Pancreas (tissue), 10 donors: Measurements from ENCODE around the gene ZNF341. TPM values are rescaled to one million over a fixed set of nuclear protein-coding genes. Genes with fewer than 3 reads are reported as not detected.

Source experiments
- ATAC-seq, 4 donors: fragments of 200-7000 bp; cut with Tn5 transposase; one replicate each; pipeline versions ENCODE4 v1.8.0 to v1.9.1; 2020; ENCODE audit warnings: mild to moderate bottlenecking in 4 of 4, moderate library complexity in 4 of 4
- DNase-seq, 6 donors: peaks; one replicate each; pipeline ENCODE4 v3.0.0-alpha.2; 2020
- FAIRE-seq: peaks from 2 replicates; lab custom pipeline; 2012; peaks lifted over from hg19 to GRCh38; lab: Jason Lieb, UNC
- H3K27ac ChIP-seq, 4 donors: fragments of 200-600 bp; sonication (generic); 1 replicate in 3 of 4; 2 replicates in 1 of 4; pipeline versions ENCODE4 v1.5.0 to v1.8.0; 2020
- H3K27me3 ChIP-seq, 4 donors: fragments of 200-600 bp; one replicate each; pipeline ENCODE4 v1.8.0; 2021
- H3K36me3 ChIP-seq, 3 donors: fragments of 200-600 bp; sonication (generic) in 1 of 3; one replicate each; pipeline versions ENCODE4 v1.5.0 to v1.8.0; 2020 to 2021
- H3K4me1 ChIP-seq, 3 donors: fragments of 200-600 bp; one replicate each; pipeline ENCODE4 v1.8.0; 2021
- H3K4me3 ChIP-seq, 4 donors: fragments of 200-600 bp; sonication (generic) in 2 of 4; one replicate each; pipeline versions ENCODE4 v1.5.0 to v1.8.0; 2020 to 2021
- H3K9me3 ChIP-seq, 4 donors: fragments of 200-600 bp; one replicate each; pipeline ENCODE4 v1.8.0; 2021
- CTCF ChIP-seq, 4 donors: fragments of 200-600 bp; sonication (generic) in 3 of 4; IDR thresholded peaks; one replicate each; pipeline versions ENCODE4 v1.5.0 to v1.8.0; 2021; ENCODE audit warnings: antibody characterized with exemption in 4 of 4
- WGBS, 2 donors: extraction: QIAGEN DNeasy Blood & Tissue Kit; methylation state at CpG; one replicate each; pipeline ENCODE4 v1.1.7; 2013; 5-methylcytosine and 5-hydroxymethylcytosine counted together
- intact Hi-C, 3 donors: fragments of 100-400 bp; cut with DNase I; formaldehyde crosslinking; loops; one replicate each; pipeline versions ENCODE4 v1.11.1 to v1.14.2; 2022
- polyA plus RNA-seq, 2 donors: library from polyadenylated mRNA; stranded (reverse); fragments of 200-250 nt; gene quantifications; one replicate each; pipeline ENCODE4 v1.2.3, GENCODE V29; 2013
- total RNA-seq, 6 donors: library from RNA; stranded (reverse); fragmentation: NEBNext Ultra II Directional in 4 of 6; extraction: Animal tissue kit (Norgen Biotek cat#: 25700) in 4 of 6; gene quantifications; one replicate each; pipeline versions ENCODE4 v1.2.1 to v1.2.4, GENCODE V29; 2021 to 2023
- donor health status: healthy with polysubstance abuse.
- donor health status: DM: no; HTN: no; CAD: no; lungs with moderate emphysema.
- donor health status: DM: no; HTN: no; CAD: no.
- donor health status: control.
- donor health status: control.
- donor health status: Bipolar disorder and iron deficiency.
- donor health status: DM: yes; HTN: yes; CAD: no.
- donor health status: DM: no; HTN: no; CAD: no.
- donor health status: DM: no; HTN: no; CAD: no.
- donor health status: DM: yes; HTN: yes; CAD: no.

The ZNF341 gene
- total RNA-seq (1 to 10 TPM; 1.1 to 2.9 (median 1.4) TPM), polyA plus RNA-seq (1 to 10 TPM; 4.2 to 5.7 TPM)

- TF ChIP-seq CTCF (IDR thresholded peaks at IDR 0.05), result peak; percentile 77 to 85 (median 82)
- ATAC-seq (peak in 3 of 4 donors; percentile 76 to 82 (median 79)), FAIRE-seq (no peak), DNase-seq (peak; percentile 86 to 96 (median 92))
- Histone ChIP-seq H3K4me1 (peaks cover 3 to 14% (median 9%) of the 10 kb centered on the region in 3 donors), H3K36me3 (no peaks in the 10 kb centered on the region), H3K27me3 (no peaks in the 10 kb centered on the region), H3K4me3 (peak within 1 kb of the TSS; percentile 16 to 59 (median 41)), H3K9me3 (no peaks in the 10 kb centered on the region), H3K27ac (peak within 1 kb of the TSS; percentile 89 to 96 (median 92))
- intact Hi-C loops, result no loop called here
- WGBS, 2 donors, result 4 to 9% methylated on average over 19 to 57 of the region's 57 CpGs
These were observed at the start of gene ZNF341 for GRCh38 chr20:33731693-33732165. Gene ZNF341 (plus strand): TSS chr20:33731996. CDS start chr20:33732022, 26 bp downstream.

- Histone ChIP-seq H3K9me3 (no peaks in the 10 kb centered on the region), H3K4me1 (no peaks in the 10 kb centered on the region), H3K27ac (no peak overlapping the region), H3K27me3 (no peaks in the 10 kb centered on the region), H3K4me3 (no peak overlapping the region), H3K36me3 (no peaks in the 10 kb centered on the region)
- intact Hi-C loops, result no loop called here
- no peak for TF ChIP-seq CTCF (IDR thresholded peaks at IDR 0.05)
- no peak for DNase-seq
- WGBS, 2 donors, result 55 to 66% methylated on average over 10 of the region's 10 CpGs
- no peak for FAIRE-seq
- ATAC-seq, result no peak
These were observed 47.1 kb upstream of the ZNF341 start for GRCh38 chr20:33684533-33685327.

GRCh38 chr20:33685328-33686099, 46.3 kb upstream of the ZNF341 start:
- FAIRE-seq (no peak), DNase-seq (peak in 1 of 6 donors; percentile 74), ATAC-seq (no peak)
- H3K27me3 ChIP-seq, result no peaks in the 10 kb centered on the region
- no peaks in the 10 kb centered on the region for H3K4me1 ChIP-seq
- TF ChIP-seq CTCF (IDR thresholded peaks at IDR 0.05), result no peak
- no peaks in the 10 kb centered on the region for H3K36me3 ChIP-seq
- peak overlapping the region; percentile 18 to 46 (median 32) for H3K4me3 ChIP-seq
- H3K27ac ChIP-seq, result no peak overlapping the region
- 3 to 6% methylated on average over 32 to 53 of the region's 53 CpGs for WGBS, 2 donors
- H3K9me3 ChIP-seq, result no peaks in the 10 kb centered on the region
- intact Hi-C loops, result no loop called here

GRCh38 chr20:33686100-33686983, 45.5 kb upstream of the ZNF341 start, which contains the start of gene E2F1:
Gene E2F1 (minus strand): TSS chr20:33686385. CDS start chr20:33686264, 121 bp downstream.
- H3K36me3 ChIP-seq, result no peaks in the 10 kb centered on the region
- WGBS, 2 donors, result 2 to 4% methylated on average over 59 to 101 of the region's 101 CpGs
- TF ChIP-seq CTCF (IDR thresholded peaks at IDR 0.05), result peak in 1 of 4 donors; percentile 24
- DNase-seq (peak; percentile 93 to 99 (median 96)), ATAC-seq (peak; percentile 99 to 100 (median 100)), FAIRE-seq (no peak)
- H3K4me3 ChIP-seq, result peak within 1 kb of the TSS; percentile 18 to 46 (median 32)
- no peaks in the 10 kb centered on the region for H3K4me1 ChIP-seq
- intact Hi-C loops, result no loop called here
- no peaks in the 10 kb centered on the region for H3K27me3 ChIP-seq
- no peak within 1 kb of the TSS for H3K27ac ChIP-seq
- H3K9me3 ChIP-seq, result no peaks in the 10 kb centered on the region
